SH-SY5Y (cell line): Measurements from ENCODE around the gene ASAP2.

Source experiments
- GATA2 ChIP-seq: IDR thresholded peaks from 2 replicates; pipeline ENCODE4 v1.6.1; 2011; ENCODE audit warnings: mild to moderate bottlenecking, low read depth, low read length
- GATA3 ChIP-seq: IDR thresholded peaks from 2 replicates; pipeline ENCODE4 v1.6.1; 2011; ENCODE audit warnings: low read depth, mild to moderate bottlenecking, low read length, moderate library complexity

DNA sequence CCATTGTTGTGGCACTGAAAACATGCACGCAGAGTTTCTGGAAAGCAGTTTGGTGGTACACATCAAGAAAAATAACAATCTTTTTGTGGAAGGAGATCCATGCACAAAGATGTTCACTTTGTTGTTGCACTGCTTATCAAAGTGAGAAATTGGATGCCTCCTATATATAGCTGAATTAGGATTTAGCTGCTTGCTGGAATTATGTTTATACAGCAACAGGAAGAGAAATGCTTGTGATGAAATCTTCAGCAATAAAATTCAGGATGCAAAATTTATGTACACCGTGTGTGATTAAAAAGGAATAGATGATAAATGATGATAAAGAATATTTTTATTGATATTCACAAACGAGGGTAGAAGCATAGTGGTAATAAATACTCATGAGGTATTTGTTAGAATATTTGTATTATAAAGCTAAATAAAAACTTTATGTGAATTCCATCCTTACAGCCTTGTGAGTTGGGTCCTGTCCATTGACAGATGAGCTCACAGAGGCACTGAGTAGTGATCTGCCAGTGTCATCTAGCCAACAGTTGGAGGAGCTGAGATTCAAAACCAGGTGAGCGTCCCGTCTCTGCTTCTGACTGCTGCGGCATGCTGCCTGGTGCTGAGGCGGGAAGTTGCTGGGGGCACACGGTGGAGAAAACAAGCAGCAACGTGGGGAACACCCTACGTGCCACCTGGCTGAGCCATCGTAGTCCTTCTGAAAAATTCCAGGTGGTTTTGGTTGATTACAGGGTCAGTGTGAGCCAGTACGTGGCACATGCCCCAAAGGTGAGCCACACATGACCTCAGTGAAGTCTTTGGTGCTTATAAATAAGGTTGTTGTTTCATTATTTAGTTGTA, 80.2 kb downstream of the ASAP2 start:
- TF ChIP-seq GATA2 (no peak), GATA3 (no peak)
